Immature natural killer cell (primary cell): ENCODE results near the gene TMED10. TPM values are rescaled to one million over a fixed set of nuclear protein-coding genes. Genes with fewer than 3 reads are reported as not detected.
A peak's percentile ranks its signal among the peaks of the same experiment; 100 is the strongest.

ENCODE experiments used
- DNase-seq, 3 donors: peaks; one replicate each; pipeline ENCODE4 v3.0.0; 2022; ENCODE audit warnings: mixed read lengths in 1 of 3
- H3K27ac Mint-ChIP-seq, 6 donors: one replicate each; pipeline ENCODE4 v1.8.0; 2020; ENCODE audit warnings: mixed read lengths in 6 of 6, mild to moderate bottlenecking in 5 of 6, inconsistent platforms in 4 of 6, moderate library complexity in 3 of 6
- H3K27me3 Mint-ChIP-seq, 3 donors: one replicate each; pipeline ENCODE4 v1.8.0; 2020 to 2021; ENCODE audit warnings: low read depth in 3 of 3, mild to moderate bottlenecking in 3 of 3, mixed read lengths in 3 of 3, moderate library complexity in 3 of 3, inconsistent platforms in 1 of 3
- H3K36me3 Mint-ChIP-seq, 3 donors: one replicate each; pipeline ENCODE4 v1.8.0; 2020; ENCODE audit warnings: mixed read lengths in 3 of 3, inconsistent platforms in 2 of 3, mild to moderate bottlenecking in 2 of 3
- H3K4me1 Mint-ChIP-seq, 2 donors: one replicate each; pipeline ENCODE4 v1.8.0; 2020; ENCODE audit warnings: inconsistent platforms in 2 of 2, mild to moderate bottlenecking in 2 of 2, mixed read lengths in 2 of 2, moderate library complexity in 1 of 2
- H3K4me3 Mint-ChIP-seq, 5 donors: one replicate each; pipeline ENCODE4 v1.8.0; 2020; ENCODE audit warnings: mild to moderate bottlenecking in 5 of 5, mixed read lengths in 5 of 5, inconsistent platforms in 3 of 5, moderate library complexity in 3 of 5
- H3K9me3 Mint-ChIP-seq, 6 donors: one replicate each; pipeline ENCODE4 v1.8.0; 2020; ENCODE audit warnings: mild to moderate bottlenecking in 6 of 6, mixed read lengths in 6 of 6, inconsistent platforms in 4 of 6, moderate library complexity in 3 of 6
- polyA plus RNA-seq, 3 donors: library from polyadenylated mRNA; unstranded; fragments of 300-500 nt; fragmentation: Illumina TruSeq; gene quantifications; one replicate each; pipeline ENCODE4 v1.2.3, GENCODE V29; 2021

TMED10 gene
- polyA plus RNA-seq, 3 donors from 2014 or later, result 379 to 442 (median 439) TPM

GRCh38 chr14:75098212-75098611, 78.2 kb downstream of the TMED10 start:
- Mint-ChIP-seq H3K27ac (no peak overlapping the region), H3K36me3 (peaks cover 34 to 58% (median 41%) of the 10 kb centered on the region in 3 donors), H3K4me3 (no peak overlapping the region), H3K9me3 (no peaks in the 10 kb centered on the region), H3K4me1 (no peaks in the 10 kb centered on the region), H3K27me3 (peaks cover 0 to 2% (median 0%) of the 10 kb centered on the region in 3 donors)
- no peak for DNase-seq

GRCh38 chr14:75096959-75097358, 79.5 kb downstream of the TMED10 start:
- Mint-ChIP-seq H3K27ac (no peak overlapping the region), H3K9me3 (no peaks in the 10 kb centered on the region), H3K36me3 (peaks cover 33 to 53% (median 40%) of the 10 kb centered on the region in 3 donors)

GRCh38 chr14:75095690-75096089, 80.7 kb downstream of the TMED10 start:
- peaks cover 33 to 55% (median 40%) of the 10 kb centered on the region in 3 donors for H3K36me3 Mint-ChIP-seq
- DNase-seq, result no peak
- H3K27ac Mint-ChIP-seq, result no peak overlapping the region
- no peaks in the 10 kb centered on the region for H3K9me3 Mint-ChIP-seq
- H3K4me3 Mint-ChIP-seq, result no peak overlapping the region
- peaks cover 0 to 2% (median 0%) of the 10 kb centered on the region in 3 donors for H3K27me3 Mint-ChIP-seq
- H3K4me1 Mint-ChIP-seq, result no peaks in the 10 kb centered on the region

More at GRCh38 chr14:75096959-75097358, 79.5 kb downstream of the TMED10 start:
- no peak for DNase-seq
- Mint-ChIP-seq H3K4me3 (no peak overlapping the region), H3K4me1 (no peaks in the 10 kb centered on the region), H3K27me3 (peaks cover 0 to 2% (median 0%) of the 10 kb centered on the region in 3 donors)

GRCh38 chr14:75094896-75095295, 81.5 kb downstream of the TMED10 start:
- DNase-seq, result no peak
- Mint-ChIP-seq H3K4me3 (no peak overlapping the region), H3K27ac (no peak overlapping the region), H3K4me1 (no peaks in the 10 kb centered on the region), H3K9me3 (no peaks in the 10 kb centered on the region), H3K27me3 (peaks cover 0 to 2% (median 0%) of the 10 kb centered on the region in 3 donors), H3K36me3 (peaks cover 33 to 51% (median 40%) of the 10 kb centered on the region in 3 donors)

- no peaks in the 10 kb centered on the region for H3K9me3 Mint-ChIP-seq
- H3K27ac Mint-ChIP-seq, result peak overlapping the region in 1 of 6 donors; percentile 40
- DNase-seq, result no peak
- no peak overlapping the region for H3K4me3 Mint-ChIP-seq
- H3K4me1 Mint-ChIP-seq, result no peaks in the 10 kb centered on the region
- H3K36me3 Mint-ChIP-seq, result peaks cover 18 to 39% (median 25%) of the 10 kb centered on the region in 3 donors
- H3K27me3 Mint-ChIP-seq, result peaks cover 0 to under 1% (median 0%) of the 10 kb centered on the region in 3 donors
Measured at GRCh38 chr14:75092698-75093097, 83.7 kb downstream of the TMED10 start.

GRCh38 chr14:75091251-75091650, 85.2 kb downstream of the TMED10 start:
- Mint-ChIP-seq H3K27ac (peak overlapping the region in 2 of 6 donors; percentile 74 to 79), H3K4me3 (no peak overlapping the region), H3K9me3 (no peaks in the 10 kb centered on the region), H3K27me3 (no peaks in the 10 kb centered on the region), H3K36me3 (peaks cover 15 to 43% (median 22%) of the 10 kb centered on the region in 3 donors), H3K4me1 (no peaks in the 10 kb centered on the region)
- no peak for DNase-seq

DNA sequence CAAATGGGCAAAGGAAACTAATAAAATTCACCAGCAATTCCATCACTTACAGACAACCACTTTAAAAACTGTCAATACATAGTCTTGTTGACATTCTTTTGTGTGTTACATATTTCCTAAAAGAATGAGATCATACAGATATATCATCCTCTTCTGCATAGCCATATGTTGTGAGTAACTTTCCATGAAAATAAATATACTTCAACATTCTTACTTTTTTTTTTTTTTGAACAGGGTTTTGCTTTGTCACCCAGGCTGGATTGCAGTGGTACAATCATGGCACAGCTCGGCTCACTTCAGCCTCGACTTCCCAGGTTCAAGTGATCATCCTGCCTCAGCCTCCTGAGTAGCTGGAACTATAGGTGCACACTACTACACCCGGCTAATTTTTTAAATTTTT, 86.1 kb downstream of the TMED10 start:
- no peaks in the 10 kb centered on the region for H3K4me1 Mint-ChIP-seq
- H3K4me3 Mint-ChIP-seq, result no peak overlapping the region
- DNase-seq, result no peak
- H3K36me3 Mint-ChIP-seq, result peaks cover 17 to 45% (median 24%) of the 10 kb centered on the region in 3 donors
- H3K27me3 Mint-ChIP-seq, result no peaks in the 10 kb centered on the region
- no peaks in the 10 kb centered on the region for H3K9me3 Mint-ChIP-seq
- no peak overlapping the region for H3K27ac Mint-ChIP-seq

- H3K4me1 Mint-ChIP-seq, result no peaks in the 10 kb centered on the region
- peak; percentile 40 to 46 (median 44) for DNase-seq
- no peaks in the 10 kb centered on the region for H3K9me3 Mint-ChIP-seq
- peaks cover 21 to 50% (median 26%) of the 10 kb centered on the region in 3 donors for H3K36me3 Mint-ChIP-seq
- no peak overlapping the region for H3K27ac Mint-ChIP-seq
- H3K27me3 Mint-ChIP-seq, result no peaks in the 10 kb centered on the region
- no peak overlapping the region for H3K4me3 Mint-ChIP-seq
Measured at GRCh38 chr14:75088566-75089373, 87.6 kb downstream of the TMED10 start.

DNA sequence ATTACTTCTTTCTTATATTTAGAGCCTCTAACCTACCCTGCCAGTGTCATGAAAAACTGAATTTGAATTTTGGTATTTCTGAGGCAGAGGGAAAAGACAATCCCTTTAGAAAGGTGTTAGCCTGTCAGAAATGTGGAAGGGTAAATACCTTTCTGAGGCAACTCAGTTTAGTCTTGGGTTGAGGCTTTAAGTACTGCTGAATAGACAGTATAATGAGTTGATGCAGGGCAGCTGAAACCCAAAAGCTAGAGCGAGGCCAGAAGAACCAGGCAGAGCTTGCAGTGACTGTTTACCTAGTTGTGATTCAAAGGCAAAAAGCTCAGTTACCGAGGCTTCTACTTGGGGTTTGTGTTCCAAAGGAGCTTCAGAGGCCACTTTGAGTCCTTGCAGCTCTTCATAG, 88.3 kb downstream of the TMED10 start:
- Mint-ChIP-seq H3K4me1 (no peaks in the 10 kb centered on the region), H3K9me3 (no peaks in the 10 kb centered on the region), H3K27ac (no peak overlapping the region), H3K27me3 (no peaks in the 10 kb centered on the region), H3K36me3 (peaks cover 21 to 51% (median 26%) of the 10 kb centered on the region in 3 donors), H3K4me3 (no peak overlapping the region)
- no peak for DNase-seq

DNA sequence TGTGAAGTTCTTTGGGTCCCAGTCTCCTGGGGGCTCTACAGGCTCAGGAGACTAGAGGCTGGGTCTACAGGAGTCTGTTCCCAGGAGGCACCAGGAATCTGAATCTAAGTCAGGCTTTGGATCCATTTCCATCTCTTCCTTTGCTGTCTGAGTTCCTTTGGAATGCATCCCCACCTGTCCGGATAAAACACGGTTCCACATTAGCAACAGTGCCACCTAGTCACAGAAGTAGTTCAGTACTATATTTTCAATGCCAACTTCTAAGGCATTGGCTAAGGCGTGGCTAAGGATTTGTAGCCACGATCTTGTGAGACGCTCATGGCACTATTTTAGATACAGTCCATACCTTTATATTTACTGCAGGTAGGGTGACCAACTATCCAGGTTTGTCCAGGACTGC, 91.9 kb downstream of the TMED10 start:
- H3K4me1 Mint-ChIP-seq, result no peaks in the 10 kb centered on the region
- peak overlapping the region in 1 of 6 donors; percentile 11 for H3K27ac Mint-ChIP-seq
- no peaks in the 10 kb centered on the region for H3K9me3 Mint-ChIP-seq
- peaks cover 26 to 43% (median 27%) of the 10 kb centered on the region in 3 donors for H3K36me3 Mint-ChIP-seq
- H3K27me3 Mint-ChIP-seq, result no peaks in the 10 kb centered on the region
- no peak overlapping the region for H3K4me3 Mint-ChIP-seq
- no peak for DNase-seq

- peaks cover 26 to 39% (median 27%) of the 10 kb centered on the region in 3 donors for H3K36me3 Mint-ChIP-seq
- no peaks in the 10 kb centered on the region for H3K9me3 Mint-ChIP-seq
- H3K4me3 Mint-ChIP-seq, result no peak overlapping the region
- no peaks in the 10 kb centered on the region for H3K4me1 Mint-ChIP-seq
- no peak overlapping the region for H3K27ac Mint-ChIP-seq
- DNase-seq, result no peak
- no peaks in the 10 kb centered on the region for H3K27me3 Mint-ChIP-seq
Measured at GRCh38 chr14:75083271-75083670, 93.1 kb downstream of the TMED10 start.

- Mint-ChIP-seq H3K27me3 (no peaks in the 10 kb centered on the region), H3K27ac (no peak overlapping the region), H3K9me3 (no peaks in the 10 kb centered on the region), H3K36me3 (peaks cover 21 to 29% (median 23%) of the 10 kb centered on the region in 3 donors), H3K4me3 (no peak overlapping the region), H3K4me1 (no peaks in the 10 kb centered on the region)
- no peak for DNase-seq
Measured at GRCh38 chr14:75081660-75082229, 94.7 kb downstream of the TMED10 start.
